Daoy (cell line): Measurements from ENCODE around the gene SRPK2. TPM values are rescaled to one million over a fixed set of nuclear protein-coding genes. Genes with fewer than 3 reads are reported as not detected.
A peak's percentile ranks its signal among the peaks of the same experiment; 100 is the strongest.
"Not testable (repeated sequence)": the region's sequence is repeated elsewhere in the genome, so short reads cannot be mapped to it uniquely, and the experiment has no call there.

Experiments
- DNase-seq: peaks from one replicate; pipeline ENCODE4 v3.0.0-alpha.2; 2015; ENCODE audit warnings: low read depth
- total RNA-seq: library from RNA; depleted of rRNA; stranded (reverse); fragments of >200 nt; shearing (Covaris generic); gene quantifications from 2 replicates; pipeline ENCODE4 v1.2.3, GENCODE V29; 2014

The SRPK2 gene
- total RNA-seq, 1 experiment from 2014 or later, result 43.6 TPM

DNA sequence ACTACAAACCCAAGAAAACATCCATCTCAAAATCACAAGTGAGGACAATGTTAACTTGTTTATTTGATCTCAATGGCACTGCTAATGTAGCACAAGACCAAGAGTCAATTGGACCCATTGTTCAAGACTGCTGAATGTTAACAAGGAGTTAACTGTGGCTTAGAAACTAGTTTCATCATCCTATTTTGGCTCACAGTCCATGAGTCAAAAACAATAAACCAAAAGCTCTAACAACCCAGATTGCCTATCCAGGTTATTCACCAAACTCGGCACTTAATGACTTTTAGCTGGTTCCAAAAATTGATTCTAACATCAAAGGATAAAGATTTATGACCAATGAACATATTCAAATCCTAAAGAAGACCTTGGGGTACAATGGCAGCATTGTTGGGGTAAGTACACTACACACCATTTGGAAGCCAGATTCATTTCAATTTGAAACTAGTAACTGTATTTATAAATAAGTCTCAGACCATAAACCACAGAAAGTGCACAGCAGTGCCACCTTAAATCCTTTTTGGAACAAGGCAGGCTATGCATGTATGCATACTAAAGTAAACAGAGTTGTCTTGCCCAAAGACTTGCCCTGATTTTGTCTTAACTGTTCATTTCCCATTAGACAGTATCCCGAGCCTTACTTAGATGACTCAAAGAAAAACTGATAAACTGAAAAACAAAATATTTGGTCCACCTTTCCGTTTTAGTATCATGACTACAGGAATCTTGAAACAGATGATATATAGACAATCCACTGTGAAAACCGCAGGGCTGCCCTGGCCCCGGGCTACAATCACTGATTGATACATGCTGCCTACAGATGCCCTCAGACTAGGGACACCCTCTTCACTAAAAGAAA, 84.5 kb downstream of the SRPK2 start:
- DNase-seq, result peak; percentile 64

DNA sequence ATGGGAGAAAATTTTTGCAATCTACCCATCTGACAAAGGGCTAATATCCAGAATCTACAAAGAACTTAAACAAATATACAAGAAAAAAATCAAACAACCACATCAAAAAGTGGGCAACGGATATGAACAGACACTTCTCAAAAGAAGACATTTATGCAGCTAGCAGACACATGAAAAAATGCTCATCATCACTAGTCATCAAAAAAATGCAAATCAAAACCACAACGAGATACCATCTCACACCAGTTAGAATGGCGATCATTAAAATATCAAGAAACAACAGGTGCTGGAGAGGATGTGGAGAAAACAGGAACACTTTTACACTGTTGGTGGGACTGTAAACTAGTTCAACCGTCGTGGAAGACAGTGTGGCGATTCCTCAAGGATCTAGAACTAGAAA, 88.1 kb downstream of the SRPK2 start:
- DNase-seq, result not testable (repeated sequence)

DNA sequence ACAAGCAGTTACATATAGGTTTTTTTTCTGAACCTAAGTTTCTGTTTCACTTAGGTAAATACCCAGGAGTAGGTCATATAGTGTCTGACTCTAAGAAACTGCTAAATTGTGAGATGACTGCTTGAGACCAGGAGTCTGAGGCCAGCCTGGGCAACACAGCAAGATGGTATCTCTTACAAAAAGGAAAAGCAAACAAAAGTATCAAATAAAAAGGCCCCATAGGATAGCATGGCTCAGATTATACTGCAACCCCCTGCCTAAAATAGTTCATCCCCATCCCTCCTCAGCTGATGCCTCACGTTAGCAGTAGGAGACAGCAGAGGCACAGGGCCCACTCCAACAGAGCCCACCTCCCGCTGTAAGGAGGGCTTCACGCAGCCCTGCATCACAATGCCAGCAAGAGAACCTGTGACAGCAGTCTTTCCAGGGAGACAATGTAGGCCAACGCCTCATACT, 90.3 kb downstream of the SRPK2 start:
- no peak for DNase-seq

DNA sequence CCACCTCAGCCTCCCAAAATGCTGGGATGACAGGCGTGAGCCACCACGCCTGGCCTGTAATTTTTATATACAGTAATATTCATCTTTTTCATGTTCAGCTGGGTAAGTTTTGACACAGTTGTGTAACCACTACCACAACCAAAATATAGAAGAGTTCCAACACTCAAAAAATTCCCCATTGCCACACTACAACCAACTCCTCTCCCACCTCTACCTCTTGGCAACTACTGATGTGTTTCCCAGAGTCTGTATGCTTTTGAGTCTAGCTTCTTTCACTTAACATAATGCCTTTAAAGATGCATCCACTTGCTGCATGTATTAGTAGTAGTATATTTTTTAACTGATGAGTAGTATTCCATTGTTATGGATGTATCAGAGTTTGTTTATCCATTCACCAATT, 90.7 kb downstream of the SRPK2 start:
- no peak for DNase-seq

DNA sequence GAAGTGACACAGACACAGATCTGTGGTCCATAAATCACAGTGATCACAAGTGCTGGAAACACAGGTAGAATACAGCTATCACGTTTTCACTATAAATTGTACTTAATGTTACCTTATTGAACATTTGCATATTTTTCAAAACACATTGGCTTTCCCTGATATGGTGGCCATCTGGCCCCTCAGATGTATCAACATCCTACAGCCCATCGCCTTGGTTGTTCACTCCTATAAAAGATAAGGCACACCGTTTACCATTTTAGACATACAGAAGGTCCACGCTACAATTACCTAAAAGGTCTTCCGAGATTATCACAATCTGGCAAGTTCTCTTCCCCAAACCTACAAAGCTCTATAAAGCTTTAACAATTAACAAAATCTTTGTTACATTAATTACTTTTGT, 91.4 kb downstream of the SRPK2 start:
- DNase-seq, result no peak

DNA sequence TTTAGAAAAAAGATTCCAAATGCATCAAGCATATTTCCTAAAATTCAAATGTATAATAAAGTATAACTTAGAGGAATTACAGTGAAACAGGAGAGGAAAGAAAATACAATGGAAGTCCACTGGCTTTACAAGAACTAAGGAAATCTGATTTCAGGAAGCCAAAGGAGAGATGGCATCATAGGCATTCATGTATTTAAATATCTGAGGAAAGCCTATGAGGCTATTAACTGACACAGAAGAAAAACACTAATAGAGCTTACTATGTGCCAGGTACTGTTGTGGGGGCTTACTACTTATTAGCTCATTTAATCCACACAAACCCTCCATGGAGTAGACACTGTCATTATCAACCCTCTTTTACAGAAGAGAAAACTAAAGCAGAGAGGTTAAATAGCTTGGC, 92.2 kb downstream of the SRPK2 start:
- DNase-seq, result no peak

DNA sequence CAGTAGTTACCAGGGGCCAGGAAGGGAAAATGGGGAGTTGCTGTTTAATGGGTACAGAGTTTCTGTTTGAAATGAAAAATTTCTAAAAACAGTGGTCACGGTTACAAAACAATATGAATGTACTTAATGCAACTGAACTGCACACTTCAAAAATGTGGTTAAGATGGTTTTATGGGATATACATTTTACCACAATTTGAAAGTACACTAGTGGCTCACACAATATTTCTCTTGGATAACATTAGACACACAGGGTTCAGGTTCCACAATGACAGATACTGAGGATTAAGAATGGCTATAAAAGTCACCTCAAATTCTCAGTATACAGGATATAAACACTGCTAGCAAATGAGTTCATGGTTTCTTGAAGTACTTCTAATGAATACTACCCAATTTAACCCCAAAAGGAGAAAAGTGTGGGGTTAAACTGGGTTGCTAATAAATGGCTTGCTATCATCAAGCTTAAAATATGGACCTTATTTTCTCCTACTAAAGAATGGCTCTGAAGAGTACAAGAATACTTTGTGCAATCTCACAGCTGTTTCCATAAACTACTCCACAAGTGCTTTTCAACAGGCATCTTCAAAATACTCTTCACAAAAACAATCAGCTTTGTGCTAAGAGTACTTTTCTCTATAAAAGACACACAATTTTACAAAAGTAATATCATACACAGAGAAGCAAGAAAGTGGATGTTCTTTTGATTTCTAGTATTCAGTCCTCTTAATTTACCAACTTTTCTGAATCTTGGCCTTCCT, 92.9 kb downstream of the SRPK2 start:
- DNase-seq, result no peak

DNA sequence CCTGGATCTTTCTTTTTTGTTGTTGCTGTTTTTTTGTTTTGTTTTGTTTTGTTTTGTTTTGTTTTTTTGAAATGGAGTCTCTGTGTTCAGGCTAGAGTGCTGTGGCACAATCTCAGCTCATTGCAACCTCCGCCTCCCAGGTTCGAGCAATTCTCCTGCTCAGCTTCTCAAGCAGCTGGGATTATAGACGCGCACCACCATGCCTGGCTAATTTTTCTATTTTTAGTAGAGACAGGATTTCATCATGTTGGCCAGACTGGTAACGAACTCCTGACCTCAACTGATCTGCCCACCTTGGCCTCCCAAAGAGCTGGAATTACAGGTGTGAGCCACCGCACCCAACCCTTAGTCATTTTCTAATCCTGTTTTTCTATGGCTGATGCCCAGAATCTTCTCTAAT, 94.2 kb downstream of the SRPK2 start:
- not testable (repeated sequence) for DNase-seq

DNA sequence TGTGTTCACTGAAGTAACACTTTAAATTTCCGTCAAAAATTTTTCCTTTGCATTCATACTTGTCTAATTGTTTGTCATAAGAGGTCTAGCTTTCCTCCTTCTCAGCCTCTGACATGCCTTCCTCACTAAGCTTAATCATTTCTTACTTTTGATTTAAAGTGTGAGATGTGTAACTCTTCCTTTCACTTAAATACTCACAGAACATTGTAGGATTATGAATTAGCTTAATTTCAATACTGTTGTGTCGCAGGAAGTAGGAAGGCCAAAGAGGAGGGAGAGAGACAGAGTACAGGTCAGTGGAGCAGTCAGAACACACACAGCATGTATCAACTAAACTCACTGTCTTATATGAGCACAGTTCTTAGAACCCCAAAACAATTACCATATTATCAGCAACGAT, 99.0 kb downstream of the SRPK2 start:
- no peak for DNase-seq

DNA sequence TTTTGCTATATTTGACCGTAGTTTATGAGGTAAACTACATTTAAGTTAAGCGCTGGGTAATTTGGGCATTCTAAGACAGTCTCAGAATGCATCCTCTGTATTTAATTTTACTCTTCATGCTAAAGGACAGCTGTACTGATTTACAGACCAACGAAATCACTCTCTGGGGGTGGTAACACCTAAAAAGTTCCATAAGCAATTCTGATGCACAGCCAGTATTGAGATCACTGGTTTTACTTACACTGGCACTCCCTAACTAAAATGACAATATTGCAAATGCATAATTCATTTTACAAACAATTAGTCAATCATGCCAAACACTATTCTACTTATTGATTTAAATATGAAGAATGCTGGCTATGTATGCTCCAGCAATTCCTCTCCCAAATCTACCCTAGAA, 102.3 kb downstream of the SRPK2 start:
- DNase-seq, result no peak

DNA sequence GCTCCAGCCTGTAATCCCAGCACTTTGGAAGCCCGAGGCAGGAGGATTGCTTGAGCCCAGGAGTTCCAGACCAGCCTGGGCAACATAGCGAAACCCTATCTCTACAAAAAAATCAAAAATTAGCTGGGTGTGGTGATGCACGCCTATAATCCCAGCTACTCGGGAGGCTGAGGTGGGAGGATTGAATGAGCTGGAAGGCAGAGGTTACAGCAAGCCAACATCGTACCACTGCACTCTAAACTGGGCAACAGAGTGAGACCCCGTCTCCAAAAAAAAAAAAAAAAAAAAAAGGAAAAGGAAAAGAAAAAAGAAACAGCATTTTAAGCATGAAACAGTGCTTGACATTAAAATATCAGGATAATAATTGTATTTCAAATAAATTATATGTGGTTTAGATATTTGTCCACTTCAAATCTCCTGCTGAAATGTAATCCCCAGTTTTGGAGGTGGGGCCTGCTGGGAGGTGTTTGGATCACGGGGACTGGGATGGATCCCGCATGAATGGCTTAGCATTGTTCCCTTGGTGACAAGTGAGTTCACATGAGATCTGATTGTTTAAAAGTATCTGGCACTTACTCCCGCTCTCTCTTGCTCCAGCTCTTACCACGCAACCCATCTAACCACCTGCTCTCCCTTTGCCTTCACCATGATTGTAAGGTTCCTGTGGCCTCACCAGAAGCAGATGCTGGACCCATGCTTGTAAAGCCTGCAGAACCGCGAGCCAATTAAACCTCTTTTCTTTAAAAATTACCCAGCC, 103.4 kb downstream of the SRPK2 start:
- DNase-seq, result no peak

DNA sequence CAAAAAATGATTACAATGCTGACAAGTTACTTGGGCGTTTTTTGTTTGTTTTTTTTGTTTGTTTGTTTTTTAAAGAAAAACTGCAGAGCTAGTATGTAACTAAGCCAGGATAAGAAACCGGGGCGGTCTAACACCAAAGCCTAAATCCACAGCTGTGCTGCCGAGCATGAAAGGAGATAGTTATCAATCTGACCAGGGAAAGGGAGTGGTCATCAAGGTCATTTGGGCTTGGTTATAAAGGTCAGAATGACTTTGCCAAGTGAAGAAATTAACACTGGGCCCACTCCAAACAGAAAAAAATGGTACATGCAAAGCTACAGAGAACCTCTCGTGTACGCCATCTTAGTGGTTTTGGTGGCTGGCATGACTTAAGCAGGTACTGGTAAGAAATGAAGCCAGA, 104.7 kb downstream of the SRPK2 start:
- no peak for DNase-seq

DNA sequence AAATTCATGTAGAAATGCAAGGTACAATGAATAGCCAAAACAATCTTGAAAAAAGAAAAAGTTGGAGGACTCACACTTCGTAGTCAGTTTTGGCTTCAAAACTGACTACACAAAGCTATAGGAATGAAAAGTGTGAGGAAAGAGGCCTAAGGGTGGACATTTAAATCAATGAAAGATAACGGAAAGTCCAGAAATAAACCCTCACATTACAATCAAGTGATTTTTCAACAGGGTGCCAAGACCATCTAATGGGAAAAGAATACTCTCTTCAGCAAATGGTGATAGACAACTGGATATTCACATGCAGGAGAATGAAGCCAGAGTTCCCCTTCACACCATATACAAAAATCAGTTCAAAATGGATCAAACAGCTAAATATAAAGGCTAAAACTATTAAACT, 106.8 kb downstream of the SRPK2 start:
- DNase-seq, result no peak

DNA sequence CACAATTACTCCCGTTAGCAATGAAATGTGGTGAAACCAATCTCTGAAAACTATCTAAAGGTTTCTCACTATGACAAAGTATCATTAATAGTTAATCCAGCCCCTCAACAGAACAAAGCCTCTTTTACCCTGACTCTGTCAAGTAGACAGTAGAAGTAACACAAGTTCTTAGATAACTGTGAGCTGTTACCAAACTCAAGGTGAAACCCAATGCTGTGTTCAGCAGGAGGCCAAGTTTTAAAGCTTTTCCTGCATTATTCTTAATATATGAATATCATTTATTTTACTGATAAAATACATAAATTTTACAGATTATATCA, 109.1 kb downstream of the SRPK2 start:
- DNase-seq, result no peak

DNA sequence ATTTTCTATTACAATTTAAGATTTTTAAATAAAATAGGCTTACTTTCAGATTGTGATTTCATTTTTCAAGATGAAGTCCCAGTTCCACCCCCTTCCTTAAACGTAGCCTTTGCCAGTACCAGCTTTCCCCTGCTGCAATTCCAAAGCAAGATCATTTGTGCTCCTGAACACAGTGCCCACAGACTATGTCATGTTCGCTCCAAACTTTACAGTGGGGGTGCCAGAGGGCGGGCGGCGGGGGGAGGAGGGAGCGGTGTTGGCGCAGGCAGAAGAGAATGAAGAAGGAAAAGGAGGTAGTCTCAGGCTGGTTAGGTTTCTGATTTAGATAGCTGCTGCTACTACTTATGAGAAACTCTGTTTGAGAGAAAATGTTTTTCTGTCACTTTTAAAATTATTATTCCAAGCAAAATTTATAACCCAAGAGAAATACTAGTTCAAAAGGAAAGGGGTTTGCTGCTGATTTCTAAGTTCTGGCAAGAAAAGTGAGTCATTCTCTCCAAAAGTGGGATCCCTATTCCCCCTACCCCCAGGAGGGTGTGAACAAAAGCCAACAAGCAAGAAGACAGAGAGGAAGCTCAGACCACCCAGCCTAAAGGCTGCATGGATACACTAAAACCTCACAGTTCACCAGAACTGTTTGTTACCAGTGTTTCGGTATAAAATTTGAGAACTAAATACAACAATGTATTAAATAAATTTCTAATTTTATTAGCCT, 109.6 kb downstream of the SRPK2 start:
- DNase-seq, result no peak

DNA sequence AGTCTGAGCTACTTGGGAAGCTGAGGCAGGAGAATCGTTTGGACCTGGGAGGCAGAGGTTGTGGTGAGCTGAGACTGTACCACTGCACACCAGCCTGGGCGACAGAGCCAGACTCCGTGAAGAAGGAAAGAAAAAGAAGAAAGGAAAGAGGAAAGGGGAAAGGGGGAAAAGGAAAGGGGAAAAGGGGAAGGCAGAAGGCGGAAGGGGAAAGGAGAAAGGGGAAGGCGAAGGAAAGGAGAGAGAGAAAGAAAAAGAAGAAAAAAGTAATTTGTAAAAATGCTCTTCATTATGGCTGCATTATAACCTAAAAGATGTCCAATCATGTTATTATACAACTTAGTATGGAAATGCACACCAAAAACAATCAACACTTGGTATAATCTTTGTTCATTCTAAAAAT, 110.2 kb downstream of the SRPK2 start:
- DNase-seq, result no peak

DNA sequence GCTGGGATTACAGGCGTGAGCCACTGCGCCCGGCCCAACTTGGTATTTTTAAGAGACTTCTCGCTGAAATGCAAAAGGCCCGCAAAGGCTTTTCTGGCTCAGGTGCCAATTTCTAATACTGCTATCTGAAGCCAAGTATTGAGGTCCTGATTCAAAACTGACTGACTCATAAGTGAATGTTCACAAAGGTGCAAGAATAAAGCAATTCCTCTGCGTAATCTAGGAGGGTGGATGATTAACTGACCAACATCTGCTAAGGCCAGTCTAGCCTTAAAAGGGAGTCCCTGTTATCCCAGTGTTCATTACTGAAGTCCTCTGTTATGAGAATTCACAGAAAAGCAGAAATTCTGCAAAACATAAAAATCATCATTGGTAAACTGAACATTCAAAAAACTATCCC, 111.4 kb downstream of the SRPK2 start:
- DNase-seq, result no peak

DNA sequence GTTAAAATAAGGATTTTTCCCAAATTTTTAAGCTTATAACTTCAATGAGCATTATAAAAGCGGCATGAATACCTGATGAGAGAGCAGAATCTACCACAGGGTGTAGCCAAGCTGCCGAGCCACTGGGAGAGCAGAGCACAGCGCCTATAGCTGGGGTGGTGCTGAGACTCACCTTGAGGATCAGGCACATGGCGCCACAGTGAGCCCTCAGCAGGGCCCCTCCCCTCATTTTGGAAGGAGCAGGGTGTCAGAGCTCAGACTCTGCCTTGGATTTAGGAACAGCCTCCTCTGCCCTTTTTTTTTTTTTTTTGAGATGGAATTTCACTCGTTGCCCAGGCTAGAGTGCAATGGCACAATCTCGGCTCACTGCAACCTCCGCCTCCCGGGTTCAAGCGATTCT, 118.6 kb downstream of the SRPK2 start:
- DNase-seq, result no peak

DNA sequence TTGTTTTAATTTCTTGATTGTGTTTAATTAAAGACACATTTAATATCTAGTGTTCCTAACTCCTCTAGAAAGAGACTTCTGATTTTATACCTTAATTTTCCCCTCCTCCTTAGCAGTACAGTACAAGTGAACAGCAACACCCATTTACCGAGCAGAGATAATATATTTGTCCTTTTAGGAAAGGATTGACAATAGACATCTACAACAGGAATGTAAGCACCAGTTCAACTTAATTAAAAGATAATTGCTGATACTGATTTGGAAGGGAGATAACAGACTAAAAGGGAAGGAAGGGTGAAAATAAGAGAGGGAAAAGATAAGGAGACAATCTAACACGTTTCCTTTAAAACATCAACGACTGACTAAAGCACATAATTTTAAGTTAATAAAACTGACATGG, 119.3 kb downstream of the SRPK2 start:
- DNase-seq, result no peak

DNA sequence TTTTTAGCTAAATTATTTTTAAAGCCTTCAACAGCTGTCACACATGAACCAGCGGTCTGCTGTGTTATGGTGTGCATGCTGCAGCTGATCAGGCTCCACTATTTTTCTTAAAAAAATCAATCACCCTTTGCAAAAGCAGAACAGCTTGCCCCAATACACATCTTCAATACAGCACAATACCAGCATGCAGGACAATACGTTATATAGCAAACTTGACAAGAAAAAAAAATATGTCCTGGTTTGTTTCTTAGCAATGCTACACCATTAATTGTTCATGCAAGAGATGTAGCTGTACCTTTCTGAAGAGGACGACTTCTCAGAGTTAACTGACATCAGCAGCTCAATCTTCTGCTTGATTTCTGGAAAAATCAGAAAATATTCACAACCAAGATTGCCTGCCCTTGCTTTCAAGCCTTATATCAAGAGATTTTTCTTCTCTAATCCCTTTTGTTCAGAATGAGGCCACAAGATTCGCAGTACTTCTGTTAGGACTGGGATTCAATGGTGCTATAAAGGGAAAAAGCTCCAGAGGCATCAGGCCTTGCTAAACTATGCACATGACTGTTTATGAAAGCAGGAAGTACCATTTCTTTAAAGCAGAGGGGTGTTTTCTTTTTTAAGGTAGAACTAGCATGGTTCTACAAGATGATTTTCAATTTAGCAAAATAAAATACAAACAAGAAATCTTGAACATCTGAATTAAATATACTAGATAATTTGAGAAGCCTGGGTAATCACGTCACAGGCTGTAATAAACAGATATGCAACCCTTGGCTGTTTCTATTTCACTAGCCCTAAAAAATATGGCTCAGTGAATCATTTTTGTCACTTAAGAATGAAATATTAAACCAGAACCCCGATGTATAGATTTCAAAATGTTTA, 120.0 kb downstream of the SRPK2 start:
- peak; percentile 34 for DNase-seq

DNA sequence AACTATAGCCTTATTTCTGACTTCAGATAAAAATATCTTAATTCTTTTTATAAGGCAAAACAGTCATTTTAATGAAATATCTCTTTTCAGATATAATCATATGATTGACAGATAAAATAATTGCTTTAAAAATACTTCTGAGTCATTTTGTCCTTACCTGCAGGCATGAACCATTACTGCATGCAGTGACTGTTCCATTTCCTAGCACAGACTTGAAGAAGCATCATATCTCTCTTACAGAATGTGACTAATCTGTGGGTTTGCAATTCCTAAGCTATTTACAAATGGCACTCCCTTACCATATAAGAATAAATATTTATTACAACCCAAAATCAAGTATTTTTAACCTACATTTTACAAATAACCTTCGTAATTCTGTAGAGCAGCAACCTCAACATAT, 120.7 kb downstream of the SRPK2 start:
- peak; percentile 40 for DNase-seq
